ENCODE results near the gene KIF2B. TPM values are rescaled to one million over a fixed set of nuclear protein-coding genes. Genes with fewer than 3 reads are reported as not detected.

KIF2B gene, protein sequence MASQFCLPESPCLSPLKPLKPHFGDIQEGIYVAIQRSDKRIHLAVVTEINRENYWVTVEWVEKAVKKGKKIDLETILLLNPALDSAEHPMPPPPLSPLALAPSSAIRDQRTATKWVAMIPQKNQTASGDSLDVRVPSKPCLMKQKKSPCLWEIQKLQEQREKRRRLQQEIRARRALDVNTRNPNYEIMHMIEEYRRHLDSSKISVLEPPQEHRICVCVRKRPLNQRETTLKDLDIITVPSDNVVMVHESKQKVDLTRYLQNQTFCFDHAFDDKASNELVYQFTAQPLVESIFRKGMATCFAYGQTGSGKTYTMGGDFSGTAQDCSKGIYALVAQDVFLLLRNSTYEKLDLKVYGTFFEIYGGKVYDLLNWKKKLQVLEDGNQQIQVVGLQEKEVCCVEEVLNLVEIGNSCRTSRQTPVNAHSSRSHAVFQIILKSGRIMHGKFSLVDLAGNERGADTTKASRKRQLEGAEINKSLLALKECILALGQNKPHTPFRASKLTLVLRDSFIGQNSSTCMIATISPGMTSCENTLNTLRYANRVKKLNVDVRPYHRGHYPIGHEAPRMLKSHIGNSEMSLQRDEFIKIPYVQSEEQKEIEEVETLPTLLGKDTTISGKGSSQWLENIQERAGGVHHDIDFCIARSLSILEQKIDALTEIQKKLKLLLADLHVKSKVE
- not detected in 2 replicates for total RNA-seq

DNA sequence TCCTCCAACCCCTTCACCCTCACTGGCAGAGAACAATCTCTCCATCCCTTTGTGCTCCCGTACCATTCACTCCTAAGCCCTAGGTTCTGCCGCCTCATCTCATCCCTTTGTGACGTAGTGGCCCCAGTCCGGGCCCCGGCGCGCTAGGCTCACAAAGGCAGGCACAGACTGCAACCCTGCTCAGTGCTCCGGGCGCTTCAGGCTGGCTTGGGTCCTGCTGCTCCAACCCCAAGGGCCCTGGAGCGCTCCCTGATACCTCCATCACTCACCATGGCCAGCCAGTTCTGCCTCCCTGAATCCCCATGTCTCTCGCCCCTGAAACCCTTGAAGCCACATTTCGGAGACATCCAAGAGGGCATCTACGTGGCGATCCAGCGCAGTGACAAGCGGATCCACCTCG lies at the start of gene KIF2B:
Gene KIF2B, plus strand, starts transcription at position 164 of the 400 bp plus-strand sequence. Its CDS starts 107 bp downstream, at position 271.
- FAIRE-seq (no peak), DNase-seq (ENCODE audit: low read depth) (no peak)
- Histone ChIP-seq H3K27me3 (ENCODE audit: control insufficient read depth, insufficient read depth, low read length) (no peaks in the 10 kb centered on the region), H3K36me3 (ENCODE audit: control insufficient read depth, insufficient read depth, low read length) (no peaks in the 10 kb centered on the region), H3K4me3 (ENCODE audit: low read depth, low read length) (no peak within 1 kb of the TSS)
- TF ChIP-seq, protein P1, sequence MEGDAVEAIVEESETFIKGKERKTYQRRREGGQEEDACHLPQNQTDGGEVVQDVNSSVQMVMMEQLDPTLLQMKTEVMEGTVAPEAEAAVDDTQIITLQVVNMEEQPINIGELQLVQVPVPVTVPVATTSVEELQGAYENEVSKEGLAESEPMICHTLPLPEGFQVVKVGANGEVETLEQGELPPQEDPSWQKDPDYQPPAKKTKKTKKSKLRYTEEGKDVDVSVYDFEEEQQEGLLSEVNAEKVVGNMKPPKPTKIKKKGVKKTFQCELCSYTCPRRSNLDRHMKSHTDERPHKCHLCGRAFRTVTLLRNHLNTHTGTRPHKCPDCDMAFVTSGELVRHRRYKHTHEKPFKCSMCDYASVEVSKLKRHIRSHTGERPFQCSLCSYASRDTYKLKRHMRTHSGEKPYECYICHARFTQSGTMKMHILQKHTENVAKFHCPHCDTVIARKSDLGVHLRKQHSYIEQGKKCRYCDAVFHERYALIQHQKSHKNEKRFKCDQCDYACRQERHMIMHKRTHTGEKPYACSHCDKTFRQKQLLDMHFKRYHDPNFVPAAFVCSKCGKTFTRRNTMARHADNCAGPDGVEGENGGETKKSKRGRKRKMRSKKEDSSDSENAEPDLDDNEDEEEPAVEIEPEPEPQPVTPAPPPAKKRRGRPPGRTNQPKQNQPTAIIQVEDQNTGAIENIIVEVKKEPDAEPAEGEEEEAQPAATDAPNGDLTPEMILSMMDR (IDR thresholded peaks at IDR 0.05; ENCODE audit: insufficient read depth, low read length, severe bottlenecking) = no peak

DNA sequence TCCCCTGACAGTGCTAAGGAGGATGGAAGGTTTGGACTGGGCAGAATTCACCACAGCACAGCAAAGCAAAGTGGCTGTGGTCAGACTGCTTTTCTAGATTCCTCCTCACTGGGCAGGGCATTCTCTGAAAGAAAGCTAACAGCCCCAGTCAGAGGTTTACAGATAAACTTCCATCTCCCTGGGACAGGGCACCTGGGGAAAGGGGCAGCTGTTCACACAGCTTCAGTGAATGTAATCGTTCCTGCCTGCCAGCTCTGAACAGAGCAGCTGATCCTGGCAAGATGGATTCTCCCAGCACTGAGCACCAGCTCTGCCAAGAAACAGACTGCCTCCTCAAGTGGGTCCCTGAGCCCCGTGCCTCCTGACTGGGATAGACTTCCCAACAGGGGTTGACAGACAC lies 42.4 kb upstream of the KIF2B start:
- Histone ChIP-seq H3K27me3 (ENCODE audit: control insufficient read depth, insufficient read depth, low read length) (no peaks in the 10 kb centered on the region), H3K4me3 (ENCODE audit: low read depth, low read length) (no peak overlapping the region), H3K36me3 (ENCODE audit: control insufficient read depth, insufficient read depth, low read length) (no peaks in the 10 kb centered on the region)
- TF ChIP-seq, protein P1 (IDR thresholded peaks at IDR 0.05; ENCODE audit: insufficient read depth, low read length, severe bottlenecking) = no peak
- FAIRE-seq (no peak), DNase-seq (ENCODE audit: low read depth) (no peak)

DNA sequence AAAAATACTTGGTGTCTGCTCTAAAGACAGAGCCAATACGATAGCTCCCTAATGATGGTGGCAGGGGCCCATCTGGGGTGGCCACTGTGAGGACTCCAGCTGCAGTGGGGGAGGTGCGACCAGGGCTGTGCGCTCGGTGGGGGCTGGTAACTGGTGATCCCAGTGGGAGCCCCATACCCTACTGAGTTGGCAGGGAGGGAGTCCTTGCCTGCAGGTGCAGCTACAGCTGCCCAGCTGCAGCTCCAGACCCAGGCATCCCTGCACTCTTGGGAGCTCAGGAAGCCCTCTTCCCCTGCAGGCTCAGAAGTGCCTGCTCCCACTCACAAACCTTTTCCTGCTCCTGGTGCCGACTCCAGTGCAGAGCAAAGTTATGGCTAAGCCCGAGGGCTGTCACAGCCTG lies 31.2 kb upstream of the KIF2B start:
- Histone ChIP-seq H3K4me3 (ENCODE audit: low read depth, low read length) (no peak overlapping the region), H3K36me3 (ENCODE audit: control insufficient read depth, insufficient read depth, low read length) (no peaks in the 10 kb centered on the region), H3K27me3 (ENCODE audit: control insufficient read depth, insufficient read depth, low read length) (no peaks in the 10 kb centered on the region)
- FAIRE-seq (no peak), DNase-seq (ENCODE audit: low read depth) (no peak)
- TF ChIP-seq, protein P1 (IDR thresholded peaks at IDR 0.05; ENCODE audit: insufficient read depth, low read length, severe bottlenecking) = no peak

DNA sequence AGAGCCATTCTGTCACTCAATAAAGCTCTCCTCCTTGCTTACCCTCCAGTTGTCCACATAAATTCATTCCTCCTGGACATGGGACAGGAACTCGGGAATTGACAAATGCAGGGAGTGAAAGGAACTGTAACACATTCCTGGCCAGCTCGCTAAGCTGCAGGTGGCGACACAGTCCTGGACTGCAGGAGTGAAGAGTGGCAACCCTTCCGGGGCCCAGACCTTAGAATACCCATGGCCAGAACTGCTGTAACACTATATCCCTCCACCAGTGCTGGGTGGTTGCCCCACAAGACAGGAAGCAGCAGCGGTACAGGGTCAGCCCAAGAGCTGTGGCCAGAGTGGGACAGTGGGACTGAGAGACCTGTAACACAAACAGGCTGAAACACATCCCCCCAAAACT lies 30.3 kb upstream of the KIF2B start:
- no peaks in the 10 kb centered on the region for H3K36me3 ChIP-seq (ENCODE audit: control insufficient read depth, insufficient read depth, low read length)
- TF ChIP-seq, protein P1 (IDR thresholded peaks at IDR 0.05; ENCODE audit: insufficient read depth, low read length, severe bottlenecking) = no peak
- DNase-seq (ENCODE audit: low read depth) (no peak), FAIRE-seq (no peak)
- H3K4me3 ChIP-seq (ENCODE audit: low read depth, low read length) = no peak overlapping the region
- no peaks in the 10 kb centered on the region for H3K27me3 ChIP-seq (ENCODE audit: control insufficient read depth, insufficient read depth, low read length)

DNA sequence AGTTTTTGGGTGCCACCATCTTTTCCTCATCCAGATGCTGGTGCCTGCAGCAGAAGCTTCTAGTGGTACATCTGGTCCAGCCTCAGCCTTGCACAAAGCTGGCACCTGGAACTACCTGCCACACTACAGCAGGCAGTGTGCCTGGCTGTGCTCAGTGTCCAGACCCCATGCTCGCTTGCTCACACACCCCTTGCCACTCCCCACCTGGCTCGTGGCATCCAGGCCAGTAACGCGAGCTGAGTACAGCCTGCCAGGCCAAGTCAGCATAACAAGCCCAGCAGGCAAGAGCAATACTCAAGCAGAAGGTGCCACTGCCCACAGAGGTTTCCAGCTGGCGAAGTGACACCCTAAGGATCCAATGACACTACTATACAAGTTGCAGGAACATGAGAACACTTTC lies 29.7 kb upstream of the KIF2B start:
- Histone ChIP-seq H3K27me3 (ENCODE audit: control insufficient read depth, insufficient read depth, low read length) (no peaks in the 10 kb centered on the region), H3K36me3 (ENCODE audit: control insufficient read depth, insufficient read depth, low read length) (no peaks in the 10 kb centered on the region), H3K4me3 (ENCODE audit: low read depth, low read length) (no peak overlapping the region)
- DNase-seq (ENCODE audit: low read depth) = no peak
- TF ChIP-seq, protein P1 (IDR thresholded peaks at IDR 0.05; ENCODE audit: insufficient read depth, low read length, severe bottlenecking) = no peak
- FAIRE-seq = no peak

Measured in bronchial epithelial cell (primary cell).